K562 (cell line): Measurements from ENCODE around the gene CCDC97. TPM values are rescaled to one million over a fixed set of nuclear protein-coding genes. Genes with fewer than 3 reads are reported as not detected.

Source experiments
- ARID2 ChIP-seq: fragments of 450-650 bp; IDR thresholded peaks from 2 replicates; pipeline ENCODE4 v1.6.1; 2017; ENCODE audit warnings: antibody characterized with exemption, mild to moderate bottlenecking
- C11orf30 ChIP-seq: fragments of 450-650 bp; IDR thresholded peaks from 2 replicates; pipeline ENCODE4 v1.6.1; 2016; ENCODE audit warnings: low read depth, mild to moderate bottlenecking
- CHD1 ChIP-seq: fragments of 200-600 bp; sonication (generic); IDR thresholded peaks from one replicate; pipeline ENCODE4 v1.6.1; 2012; ENCODE audit warnings: mild to moderate bottlenecking, moderate library complexity, low read length, inconsistent platforms
- DDX20 ChIP-seq: fragments of 450-650 bp; IDR thresholded peaks from 2 replicates; pipeline ENCODE4 v1.6.1; 2016; ENCODE audit warnings: missing genetic modification characterization, low read depth, mild to moderate bottlenecking, missing compliant biosample characterization, moderate library complexity
- DLX4 ChIP-seq: fragments of 250-450 bp; sonication (Bioruptor Pico); IDR thresholded peaks from 2 replicates; pipeline ENCODE4 v1.6.1; 2021; ENCODE audit warnings: mild to moderate bottlenecking
- HES1 ChIP-seq: fragments of 450-650 bp; IDR thresholded peaks from 2 replicates; pipeline ENCODE4 v1.6.1; 2016; ENCODE audit warnings: low read depth, mild to moderate bottlenecking, moderate library complexity
- IRF2 ChIP-seq: sonication (generic); formaldehyde crosslinking; IDR thresholded peaks from 2 replicates; pipeline ENCODE4 v1.8.1; 2022; ENCODE audit warnings: mild to moderate bottlenecking, missing genetic modification reagents
- KLF1 ChIP-seq: fragments of 450-650 bp; IDR thresholded peaks from 2 replicates; pipeline ENCODE4 v1.6.1; 2016; ENCODE audit warnings: missing genetic modification characterization, missing compliant biosample characterization
- MAFF ChIP-seq: IDR thresholded peaks from 2 replicates; pipeline ENCODE4 v1.6.1; 2012; ENCODE audit warnings: low read length, improper control_type of control experiment
- MGA ChIP-seq: fragments of 450-650 bp; IDR thresholded peaks from 2 replicates; pipeline ENCODE4 v1.6.1; 2016; ENCODE audit warnings: mild to moderate bottlenecking, moderate library complexity
- RBM25 ChIP-seq: fragments of 200-400 bp; formaldehyde crosslinking; IDR thresholded peaks from 2 replicates; pipeline ENCODE4 v1.6.1; 2018; ENCODE audit warnings: low read length, low read depth, moderate library complexity; ENCODE audit not compliant: severe bottlenecking
- SMARCC2 ChIP-seq: fragments of 450-650 bp; IDR thresholded peaks from 2 replicates; pipeline ENCODE4 v1.6.1; 2017; ENCODE audit warnings: antibody characterized with exemption, moderate library complexity, mild to moderate bottlenecking, low read depth
- SP1 ChIP-seq: sonication (generic); formaldehyde crosslinking; IDR thresholded peaks from 2 replicates; pipeline ENCODE4 v1.8.1; 2022; ENCODE audit warnings: mild to moderate bottlenecking, missing genetic modification reagents
- THRAP3 ChIP-seq: fragments of 450-650 bp; IDR thresholded peaks from 2 replicates; pipeline ENCODE4 v1.6.1; 2016; ENCODE audit warnings: mild to moderate bottlenecking, inconsistent platforms, borderline replicate concordance
- TOE1 ChIP-seq, 2 experiments: fragments of 450-650 bp in 1 of 2; sonication (generic) in 1 of 2; formaldehyde crosslinking in 1 of 2; IDR thresholded peaks; 2 replicates each; pipeline versions ENCODE4 v1.7.1 to v1.8.0; 2016 to 2022; ENCODE audit warnings: borderline replicate concordance in 2 of 2, mild to moderate bottlenecking in 2 of 2, antibody characterized with exemption in 1 of 2, inconsistent platforms in 1 of 2, low read depth in 1 of 2, missing genetic modification reagents in 1 of 2, moderate library complexity in 1 of 2
- ZFX ChIP-seq: sonication (generic); formaldehyde crosslinking; IDR thresholded peaks from 2 replicates; pipeline ENCODE4 v1.8.0; 2022; ENCODE audit warnings: mild to moderate bottlenecking, missing genetic modification reagents, moderate library complexity
- polyA plus RNA-seq, 8 experiments: library from polyadenylated mRNA; depleted of rRNA in 4 of 8; stranded (reverse) in 5 of 8; unstranded in 3 of 8; fragments of >200 nt; fragmentation: Nextera tagmentation in 2 of 8; fragmentation: Illumina TruSeq in 1 of 8; extraction: Ambion mirVana in 2 of 8; extraction: Trizol in 1 of 8; gene quantifications; 2 replicates each; pipeline versions ENCODE4 v1.2.1 to v1.2.3, GENCODE V29; 2011 to 2014; ENCODE audit warnings: inconsistent platforms in 1 of 8, missing spikeins in 1 of 8
- total RNA-seq, 7 experiments: library from RNA; depleted of rRNA in 6 of 7; stranded (reverse); fragments of >200 nt in 6 of 7; fragmentation: Illumina TruSeq in 2 of 7; extraction: Trizol in 2 of 7; gene quantifications; 2 replicates each; pipeline versions ENCODE4 v1.2.1 to v1.2.3, GENCODE V29; 2011 to 2021; ENCODE audit warnings: low replicate concordance in 1 of 7

CCDC97 gene
- total and polyA plus RNA-seq, 9 of the 15 experiments (the other 6 are each of a cell fraction or from before 2014, with no cell fraction given): 0.60 to 16.5 (median 7.0) TPM

DNA sequence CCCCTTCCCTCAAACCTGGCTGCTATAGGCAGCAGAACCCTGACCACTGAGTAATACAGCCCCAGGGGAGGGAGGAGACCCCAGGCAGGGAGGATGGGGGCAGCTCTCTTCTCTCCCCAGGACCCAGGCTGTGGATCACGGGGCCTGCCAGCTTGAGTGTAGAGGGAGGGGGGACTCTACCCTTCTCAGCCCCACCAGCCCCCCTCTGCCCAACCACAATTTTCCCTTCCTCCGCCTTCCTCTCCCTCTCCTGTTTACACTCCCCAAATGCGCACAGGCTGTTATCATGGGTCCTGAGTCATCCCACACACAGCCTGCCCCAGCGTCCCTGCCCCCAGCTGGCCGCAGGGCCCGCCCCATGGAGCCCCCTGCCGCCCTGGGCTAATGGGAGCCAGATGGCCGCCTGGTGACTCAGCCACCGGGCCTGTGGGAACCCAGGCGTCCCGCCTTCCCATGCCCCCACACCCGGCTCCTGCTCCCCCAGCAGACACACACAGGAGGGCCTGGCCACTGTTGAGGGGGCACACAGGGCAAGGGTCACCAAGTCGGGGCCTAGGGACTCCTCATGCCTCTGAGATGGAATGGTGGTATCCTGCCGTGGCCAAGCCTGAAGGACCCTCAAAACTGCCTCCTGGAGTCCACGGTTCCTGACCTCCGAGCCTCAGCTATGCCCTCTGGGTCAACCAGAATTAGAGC lies 13.6 kb downstream of the CCDC97 start (continued):
- TF ChIP-seq MGA (no peak), RBM25 (no peak), DLX4 (no peak), IRF2 (no peak), HES1 (peak; percentile 60; the same call in 1 of the 2 replicates), ZFX (peak; percentile 70), DDX20 (tag) (no peak), ARID2 (no peak), MAFF (peak; percentile 47), THRAP3 (no peak), TOE1 (IDR thresholded peaks at IDR 0.05; ENCODE audit: borderline replicate concordance) (peak; percentile 45), TOE1 (CRISPR knock-in tag; IDR thresholded peaks at IDR 0.05; ENCODE audit: borderline replicate concordance, low read depth) (no peak), SP1 (CRISPR knock-in tag) (no peak), C11orf30 (peak; percentile 87), CHD1 (no peak), KLF1 (no peak), SMARCC2 (peak; percentile 87; the same call in 1 of the 2 replicates)
